ENCODE measurements around the gene RREB1.

The RREB1 gene

DNA sequence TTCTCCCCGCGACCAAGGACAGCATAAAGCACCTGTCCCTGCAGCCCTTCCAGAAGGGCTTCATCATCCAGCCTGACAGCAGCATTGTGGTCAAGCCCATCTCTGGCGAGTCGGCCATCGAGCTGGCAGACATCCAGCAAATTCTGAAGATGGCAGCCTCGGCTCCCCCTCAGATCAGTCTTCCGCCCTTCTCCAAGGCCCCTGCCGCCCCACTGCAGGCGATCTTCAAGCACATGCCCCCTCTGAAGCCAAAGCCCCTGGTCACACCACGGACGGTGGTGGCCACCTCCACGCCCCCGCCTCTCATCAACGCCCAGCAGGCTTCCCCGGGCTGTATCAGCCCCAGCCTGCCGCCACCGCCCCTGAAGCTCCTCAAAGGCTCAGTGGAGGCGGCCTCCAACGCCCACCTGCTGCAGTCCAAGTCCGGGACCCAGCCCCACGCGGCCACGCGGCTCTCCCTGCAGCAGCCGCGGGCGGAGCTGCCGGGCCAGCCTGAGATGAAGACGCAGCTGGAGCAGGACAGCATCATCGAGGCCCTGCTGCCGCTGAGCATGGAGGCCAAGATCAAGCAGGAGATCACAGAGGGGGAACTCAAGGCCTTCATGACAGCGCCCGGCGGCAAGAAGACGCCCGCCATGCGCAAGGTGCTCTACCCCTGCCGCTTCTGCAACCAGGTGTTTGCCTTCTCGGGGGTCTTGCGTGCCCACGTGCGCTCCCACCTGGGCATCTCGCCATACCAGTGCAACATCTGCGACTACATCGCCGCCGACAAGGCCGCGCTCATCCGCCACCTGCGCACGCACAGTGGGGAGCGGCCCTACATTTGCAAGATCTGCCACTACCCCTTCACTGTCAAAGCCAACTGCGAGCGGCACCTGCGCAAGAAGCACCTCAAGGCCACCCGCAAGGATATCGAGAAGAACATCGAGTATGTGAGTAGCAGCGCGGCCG, 121.9 kb downstream of the RREB1 start:
- DNase-seq, result no peak

DNA sequence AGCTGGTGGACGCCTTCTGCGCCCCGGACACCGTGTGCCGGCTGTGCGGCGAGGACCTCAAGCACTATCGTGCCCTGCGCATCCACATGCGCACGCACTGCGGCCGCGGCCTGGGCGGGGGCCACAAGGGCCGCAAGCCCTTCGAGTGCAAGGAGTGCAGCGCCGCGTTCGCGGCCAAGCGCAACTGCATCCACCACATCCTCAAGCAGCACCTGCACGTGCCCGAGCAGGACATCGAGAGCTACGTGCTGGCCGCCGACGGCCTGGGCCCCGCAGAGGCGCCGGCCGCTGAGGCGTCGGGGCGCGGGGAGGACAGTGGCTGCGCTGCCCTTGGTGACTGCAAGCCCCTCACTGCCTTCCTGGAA, 122.5 kb downstream of the RREB1 start:
- no peak for DNase-seq

DNA sequence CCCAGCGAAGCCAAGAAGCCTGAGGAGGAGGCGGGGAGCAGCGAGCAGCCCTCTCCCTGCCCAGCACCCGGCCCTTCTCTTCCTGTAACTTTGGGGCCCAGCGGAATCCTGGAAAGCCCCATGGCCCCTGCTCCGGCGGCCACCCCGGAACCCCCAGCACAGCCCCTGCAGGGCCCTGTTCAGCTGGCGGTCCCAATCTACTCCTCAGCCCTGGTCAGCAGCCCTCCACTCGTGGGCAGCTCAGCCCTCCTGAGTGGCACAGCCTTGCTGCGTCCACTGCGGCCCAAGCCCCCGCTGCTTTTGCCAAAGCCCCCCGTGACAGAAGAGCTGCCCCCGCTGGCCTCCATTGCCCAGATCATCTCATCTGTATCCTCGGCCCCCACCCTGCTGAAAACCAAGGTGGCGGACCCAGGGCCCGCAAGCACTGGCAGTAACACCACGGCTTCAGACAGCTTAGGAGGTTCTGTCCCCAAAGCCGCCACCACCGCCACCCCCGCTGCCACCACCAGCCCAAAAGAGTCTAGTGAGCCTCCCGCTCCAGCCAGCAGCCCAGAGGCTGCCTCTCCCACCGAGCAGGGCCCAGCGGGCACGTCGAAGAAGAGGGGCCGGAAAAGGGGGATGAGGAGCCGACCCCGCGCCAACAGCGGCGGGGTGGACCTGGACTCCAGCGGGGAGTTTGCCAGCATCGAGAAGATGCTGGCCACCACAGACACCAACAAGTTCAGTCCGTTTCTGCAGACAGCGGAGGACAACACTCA, 123.4 kb downstream of the RREB1 start:
- DNase-seq, result no peak

DNA sequence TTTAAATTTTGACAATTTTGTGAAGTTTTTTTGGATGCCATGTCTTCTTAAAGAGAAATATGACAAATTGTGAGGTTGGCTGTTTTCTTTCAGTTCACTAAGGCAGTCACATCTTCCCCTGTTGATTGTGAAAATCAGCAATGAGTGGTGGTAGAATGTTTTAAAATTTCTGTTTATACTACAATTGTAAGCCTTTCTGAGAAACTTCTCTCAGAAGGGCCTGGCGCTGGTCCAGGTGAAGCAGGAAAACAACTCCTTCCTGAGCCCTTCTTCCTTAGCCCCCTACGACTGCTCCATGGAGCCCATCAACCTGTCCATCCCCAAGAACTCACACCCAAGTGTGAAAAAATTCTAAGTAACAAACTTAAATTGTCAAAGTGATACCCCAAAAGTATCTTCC, 124.6 kb downstream of the RREB1 start:
- no peak for DNase-seq

DNA sequence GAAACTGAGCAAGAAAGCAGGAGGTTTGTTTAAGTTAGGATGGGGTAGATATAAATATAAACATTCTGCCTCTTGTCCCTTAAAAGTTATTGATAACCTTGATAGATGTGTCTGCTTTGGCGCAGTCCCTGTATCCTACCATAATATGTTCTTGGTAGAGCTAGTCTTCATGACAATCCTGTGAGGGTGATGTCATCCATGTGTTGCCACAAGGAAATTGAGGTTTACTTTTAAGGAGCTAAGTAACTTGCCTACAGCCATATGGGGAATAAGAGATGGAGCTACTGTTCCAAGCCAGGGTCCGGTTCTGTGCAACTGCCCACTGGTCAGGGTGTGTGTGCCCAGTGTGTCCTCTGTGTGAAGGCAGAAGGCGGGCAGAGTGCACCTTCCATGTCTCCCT, 126.8 kb downstream of the RREB1 start:
- no peak for DNase-seq

DNA sequence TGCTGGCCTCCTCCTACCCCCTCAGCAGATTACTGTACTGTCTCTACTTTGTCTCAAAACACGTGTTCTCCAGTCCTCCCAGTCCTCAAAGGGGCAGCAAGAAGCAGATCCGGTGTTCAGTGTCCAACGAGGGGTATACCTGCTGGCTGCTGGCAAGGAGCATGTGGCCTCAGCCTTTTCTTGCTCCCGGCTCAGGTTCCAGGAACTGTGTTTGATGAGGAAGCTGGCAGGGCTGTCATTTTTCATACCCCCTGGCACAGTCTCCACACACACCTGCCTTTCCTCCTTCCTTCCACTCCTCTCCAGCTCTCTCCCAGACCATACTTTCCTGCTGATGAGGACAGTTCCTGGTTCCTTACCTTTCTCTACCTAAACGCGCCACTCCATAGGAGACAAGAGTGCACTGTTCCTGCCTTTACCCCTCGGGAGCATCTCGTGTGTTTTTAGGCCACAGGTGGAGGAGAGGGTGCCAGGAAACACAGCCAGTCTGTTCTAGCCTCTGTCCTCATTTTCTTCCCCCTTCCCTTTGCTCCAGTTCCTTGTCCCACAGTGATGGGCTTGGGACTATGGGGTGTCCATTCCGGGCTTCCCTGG, 128.0 kb downstream of the RREB1 start:
- peak; percentile 8 for DNase-seq

DNA sequence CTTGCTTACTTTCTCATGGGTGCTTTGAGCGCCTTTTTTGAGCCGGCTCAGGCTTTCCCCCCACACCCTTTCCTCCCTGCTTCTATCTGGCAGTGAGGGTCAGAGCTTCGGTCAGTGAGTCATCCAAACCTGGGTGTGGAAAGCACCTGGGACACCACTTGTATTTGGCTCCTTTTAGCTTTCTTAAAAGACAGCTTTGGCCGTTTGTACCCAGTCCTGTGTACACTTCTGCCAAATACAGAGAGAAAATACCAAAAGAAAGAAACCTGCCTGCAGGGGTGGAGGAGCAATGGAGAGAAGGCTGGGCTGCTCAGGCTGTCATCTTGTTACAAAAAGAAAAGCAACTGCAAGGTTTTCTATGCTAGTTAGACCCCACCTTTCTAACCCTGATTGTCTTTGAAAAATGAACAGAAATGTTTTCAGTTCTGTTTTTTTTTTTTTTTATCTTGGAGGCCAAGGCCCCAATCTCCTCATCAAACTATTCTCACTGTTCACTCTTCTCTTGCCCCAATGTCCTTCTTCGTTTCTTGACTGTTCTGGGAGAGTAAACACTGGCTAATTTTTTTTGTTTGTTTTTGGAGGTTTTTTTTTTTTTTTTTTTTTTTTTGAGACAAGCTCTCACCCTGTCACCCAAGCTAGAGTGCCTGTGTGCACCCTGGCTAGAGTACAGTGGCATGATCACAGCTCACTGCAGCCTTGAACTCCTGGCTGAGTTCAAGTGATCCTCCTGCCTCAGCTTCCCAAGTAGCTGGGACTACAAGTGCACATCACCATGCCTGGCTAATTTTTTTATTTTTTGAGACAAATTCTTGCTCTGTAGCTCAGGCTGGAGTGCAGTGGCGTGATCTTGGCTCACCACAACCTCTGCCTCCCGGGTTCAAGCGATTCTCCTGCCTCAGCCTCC, 128.8 kb downstream of the RREB1 start:
- DNase-seq, result no peak

DNA sequence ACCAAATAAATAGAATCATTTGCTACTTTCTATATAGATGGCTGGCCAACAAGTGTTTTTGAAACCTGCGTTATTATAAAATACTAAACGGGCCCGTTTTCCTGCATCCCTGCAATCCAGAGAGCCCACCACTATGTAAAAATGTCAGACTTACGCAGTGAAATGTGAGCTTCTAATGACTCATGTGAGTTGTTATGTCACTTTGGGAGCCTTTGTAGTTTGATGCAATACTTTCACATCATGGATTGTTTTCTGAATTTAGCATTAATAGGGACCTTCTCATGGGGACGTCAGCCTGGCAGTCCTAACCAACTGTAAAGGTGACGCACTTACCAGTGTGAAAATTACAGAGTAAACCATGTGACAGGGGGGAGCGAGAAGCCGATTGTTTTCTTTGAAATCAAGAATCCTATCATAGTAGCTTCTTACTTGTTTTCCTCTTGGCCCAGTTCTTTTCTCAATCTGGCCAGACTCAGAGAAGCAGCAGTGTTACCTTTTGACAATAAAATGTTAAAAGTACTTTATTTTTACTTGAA, 130.0 kb downstream of the RREB1 start:
- DNase-seq, result no peak

DNA sequence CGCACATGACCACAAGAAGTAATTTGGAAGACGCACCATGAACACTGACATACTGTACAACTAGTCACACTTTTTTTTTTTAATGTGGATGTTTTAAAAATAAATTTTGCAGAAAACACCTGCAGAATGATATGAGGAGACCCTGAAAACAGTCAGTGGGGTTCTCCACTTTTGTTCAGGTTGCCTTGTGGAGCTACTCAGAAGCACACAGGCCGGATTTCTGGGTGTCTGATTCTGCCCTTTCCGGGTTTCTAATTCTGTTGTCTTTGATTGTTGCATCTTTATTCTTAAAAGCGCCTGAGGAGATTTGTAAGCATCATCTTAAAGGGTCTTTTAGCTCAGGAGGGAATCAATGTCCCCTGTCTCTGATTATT, 130.8 kb downstream of the RREB1 start:
- no peak for DNase-seq

DNA sequence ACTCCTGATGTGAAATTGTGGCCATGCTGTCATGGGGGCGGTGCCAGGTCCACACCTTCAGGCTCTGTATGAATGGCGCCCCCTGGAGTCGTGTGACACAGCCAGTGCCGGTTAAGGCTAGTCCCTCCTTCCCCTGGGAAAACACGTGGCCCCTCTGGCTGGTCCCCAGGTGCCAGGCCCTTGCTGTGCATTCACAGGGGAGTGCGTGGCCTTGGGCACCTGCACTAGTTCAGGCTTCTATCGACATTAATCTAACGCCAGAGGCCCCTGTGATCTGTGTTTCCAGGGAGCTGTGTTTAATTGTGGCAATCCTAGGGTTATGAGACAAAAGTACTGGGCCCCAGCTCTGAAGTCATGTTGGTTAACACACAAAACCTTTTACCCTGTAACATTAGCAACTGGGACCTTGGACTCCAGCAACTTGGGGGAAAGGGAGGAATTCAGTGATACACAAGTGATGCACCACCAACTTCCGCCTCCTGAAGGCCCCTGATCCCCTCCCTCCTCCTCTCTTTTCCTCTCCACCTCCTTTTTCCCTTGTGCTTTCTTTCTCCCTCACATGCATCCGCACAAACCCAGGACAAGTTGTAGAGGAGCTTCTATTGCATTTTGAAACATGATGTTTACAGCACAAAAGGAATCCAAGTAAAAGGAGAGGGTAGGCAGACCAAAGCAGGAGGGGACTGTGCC, 131.3 kb downstream of the RREB1 start:
- peak; percentile 58 for DNase-seq

DNA sequence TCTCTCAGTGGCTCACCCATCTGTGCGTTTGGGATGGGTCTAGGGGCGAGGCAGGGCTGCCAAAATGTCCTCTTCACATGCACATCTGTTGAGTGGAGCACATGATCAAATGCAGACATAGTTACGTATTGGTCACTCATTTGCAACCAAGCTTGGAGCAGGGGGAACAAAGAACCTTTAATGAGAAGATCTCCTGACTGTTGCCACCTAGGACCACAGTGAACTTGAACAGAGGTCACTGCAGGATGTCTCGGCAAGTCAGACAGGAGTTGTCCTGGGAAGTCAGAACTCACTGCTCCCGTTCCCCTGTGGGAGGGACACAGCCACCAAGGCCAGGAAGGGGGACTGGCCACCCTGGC, 131.8 kb downstream of the RREB1 start:
- no peak for DNase-seq

DNA sequence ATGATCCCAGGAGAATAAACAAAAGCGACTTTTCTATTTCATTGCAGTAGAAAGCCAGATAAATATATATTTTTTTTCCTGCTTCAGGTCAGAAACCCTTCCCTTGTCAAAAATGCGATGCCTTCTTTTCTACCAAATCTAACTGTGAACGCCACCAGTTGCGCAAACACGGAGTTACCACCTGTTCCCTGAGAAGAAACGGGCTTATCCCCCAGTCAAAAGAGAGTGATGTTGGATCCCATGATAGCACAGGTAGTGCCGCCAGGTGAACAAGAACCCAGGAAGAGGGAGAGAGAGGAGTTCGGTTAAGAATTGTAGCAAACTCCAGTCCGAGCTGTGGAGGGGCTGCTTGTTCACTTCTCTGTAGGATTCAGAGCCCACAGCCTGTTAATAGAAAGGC, 132.6 kb downstream of the RREB1 start:
- DNase-seq, result no peak

DNA sequence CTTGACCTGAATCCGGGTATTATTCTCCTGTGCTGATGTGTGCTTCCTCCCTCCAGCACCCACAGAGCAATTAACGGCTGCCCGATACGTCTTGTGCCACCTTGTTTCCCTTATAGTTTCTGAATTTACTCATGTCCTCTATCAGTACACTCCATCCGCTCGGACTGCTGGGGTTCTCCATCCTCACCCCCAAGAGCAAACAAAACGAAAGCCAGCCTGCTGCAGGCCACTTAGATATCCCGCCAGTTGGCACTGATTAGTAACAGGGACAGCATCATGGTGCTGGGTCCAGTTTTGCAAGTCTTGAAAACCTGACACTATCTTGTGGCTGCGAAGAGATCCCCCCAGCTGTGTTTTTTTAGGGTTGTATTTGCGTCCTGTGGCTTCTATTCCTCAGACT, 133.4 kb downstream of the RREB1 start:
- DNase-seq, result no peak

DNA sequence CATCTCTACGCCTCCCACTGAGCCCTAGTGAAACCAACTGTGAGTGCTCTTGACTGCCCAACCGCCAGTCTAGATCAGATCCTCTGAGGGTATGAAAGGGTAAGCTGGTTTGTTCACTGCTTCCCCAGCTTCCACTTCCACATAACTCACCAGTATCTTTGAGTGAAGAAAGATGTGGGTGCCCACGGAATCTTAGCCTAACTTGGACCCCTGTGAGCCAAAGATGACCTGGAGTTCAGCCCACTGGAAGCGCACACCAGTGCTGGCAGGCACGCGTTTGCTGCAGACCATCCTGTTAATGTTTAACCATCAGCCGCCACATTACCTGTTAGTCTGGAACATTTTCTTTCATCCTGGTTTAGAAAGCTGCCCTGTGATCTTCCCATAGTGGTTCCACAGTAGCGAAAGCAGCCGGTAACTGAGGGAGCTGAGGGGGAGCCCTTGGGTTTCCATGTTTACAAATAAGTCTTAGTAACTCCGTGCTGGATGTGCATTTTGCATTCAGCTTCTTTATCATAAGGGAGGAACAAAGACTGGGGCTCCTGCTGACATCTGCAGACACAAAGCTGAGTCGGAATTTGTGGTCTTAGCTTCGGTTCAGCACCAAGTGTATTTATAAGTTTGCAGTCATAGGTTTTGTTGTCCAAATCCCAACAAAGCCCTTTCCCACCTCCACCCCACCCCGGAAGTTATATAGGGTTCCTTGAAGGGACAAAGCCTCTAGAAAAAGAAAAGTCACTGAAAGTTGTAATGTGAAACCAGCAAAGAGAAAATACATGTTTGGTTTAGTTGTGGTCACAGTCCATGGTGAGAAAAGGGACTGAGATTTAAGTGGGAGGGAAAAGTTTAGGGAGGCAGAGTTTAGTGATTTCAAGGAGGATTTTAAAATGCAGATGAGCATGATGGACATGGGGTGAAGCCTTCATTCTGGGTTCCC, 134.2 kb downstream of the RREB1 start:
- no peak for DNase-seq

DNA sequence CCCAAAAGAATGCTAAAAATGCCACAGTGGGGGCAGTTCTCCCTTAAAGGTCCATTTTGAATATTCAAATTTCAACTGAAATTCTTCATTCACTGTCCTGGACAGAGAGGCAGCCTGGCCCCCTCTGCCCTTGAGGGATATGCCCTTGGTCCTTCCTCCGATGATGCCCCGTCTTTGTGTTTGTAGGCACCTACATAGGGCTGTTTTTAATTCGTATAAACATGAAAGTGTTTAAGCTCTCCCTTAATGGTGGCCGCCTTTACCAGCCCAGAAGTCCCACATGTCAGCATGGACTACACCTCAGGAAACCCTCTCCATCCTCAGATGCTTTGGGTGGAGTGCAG, 135.0 kb downstream of the RREB1 start:
- DNase-seq, result no peak

DNA sequence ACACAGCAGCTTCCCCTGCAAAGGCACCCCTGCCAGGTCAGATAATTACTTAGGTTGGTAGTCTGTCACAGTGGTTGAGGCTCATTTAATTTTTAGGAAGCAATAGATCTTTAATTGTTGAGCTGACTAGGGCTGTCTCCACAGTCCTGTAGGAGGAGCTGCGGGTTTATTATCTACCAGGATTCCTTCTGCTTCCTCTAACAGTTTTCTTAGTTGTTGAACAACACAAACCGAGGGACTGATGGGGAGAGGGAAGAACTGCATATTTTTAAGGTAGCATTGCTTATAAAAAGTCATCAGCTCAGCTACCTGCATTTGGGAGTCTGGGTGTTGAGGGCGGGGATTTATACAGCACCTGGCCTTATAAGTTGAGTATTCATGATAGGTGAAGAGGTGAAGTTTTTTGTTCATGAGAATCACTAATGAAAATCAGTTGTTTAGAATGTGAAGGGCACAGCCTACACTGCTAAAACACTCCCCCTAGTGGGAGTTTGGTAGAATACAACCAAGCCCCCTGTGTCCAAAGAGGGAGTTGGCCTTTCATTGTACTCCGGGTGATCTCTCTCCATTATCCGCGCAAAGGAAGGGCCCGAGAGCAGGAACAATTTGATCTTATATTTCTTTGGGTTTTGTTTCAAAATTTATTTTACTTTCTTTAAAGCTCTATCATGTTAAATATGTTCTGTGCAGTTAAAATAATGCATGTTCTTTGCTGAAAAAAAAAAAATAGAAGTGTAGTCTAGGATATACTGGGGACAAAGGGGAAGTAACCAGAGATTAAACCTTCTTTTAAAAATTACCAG, 135.6 kb downstream of the RREB1 start:
- peak; percentile 14 for DNase-seq

DNA sequence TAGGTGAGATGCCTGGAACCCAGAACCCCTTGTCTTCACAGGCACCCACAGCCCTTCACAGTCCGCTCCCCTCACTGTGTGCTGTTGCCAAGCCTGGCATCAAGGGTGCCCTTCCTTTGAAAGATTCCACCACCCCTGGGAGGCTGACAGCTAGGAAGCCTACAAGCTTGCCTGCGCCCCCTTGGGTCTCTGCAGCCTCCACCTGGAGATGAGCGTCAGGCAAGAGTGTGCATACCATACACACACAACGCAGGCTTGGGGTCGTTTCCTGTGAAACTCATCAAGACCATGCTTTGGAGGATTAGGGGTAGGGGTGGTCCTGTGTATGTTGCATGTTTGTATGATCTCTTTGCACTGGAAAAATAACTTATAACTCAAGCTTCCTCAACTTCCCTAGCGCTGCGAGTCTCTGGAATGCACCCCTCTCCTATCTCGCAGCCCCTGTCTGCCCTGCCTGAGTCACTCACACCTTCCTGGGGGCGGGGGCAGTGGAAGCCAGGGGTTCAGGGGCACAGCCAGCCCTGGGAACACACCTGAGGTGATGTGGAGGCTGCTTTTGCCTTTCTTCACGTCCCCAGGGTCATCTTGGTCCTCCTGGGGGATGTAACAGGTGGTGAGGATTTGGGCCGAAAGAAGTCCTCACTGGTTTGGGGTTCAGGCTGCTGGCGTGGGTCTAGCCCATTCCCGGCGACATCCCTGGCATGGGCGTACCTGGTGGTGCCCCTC, 138.1 kb downstream of the RREB1 start:
- DNase-seq, result no peak

DNA sequence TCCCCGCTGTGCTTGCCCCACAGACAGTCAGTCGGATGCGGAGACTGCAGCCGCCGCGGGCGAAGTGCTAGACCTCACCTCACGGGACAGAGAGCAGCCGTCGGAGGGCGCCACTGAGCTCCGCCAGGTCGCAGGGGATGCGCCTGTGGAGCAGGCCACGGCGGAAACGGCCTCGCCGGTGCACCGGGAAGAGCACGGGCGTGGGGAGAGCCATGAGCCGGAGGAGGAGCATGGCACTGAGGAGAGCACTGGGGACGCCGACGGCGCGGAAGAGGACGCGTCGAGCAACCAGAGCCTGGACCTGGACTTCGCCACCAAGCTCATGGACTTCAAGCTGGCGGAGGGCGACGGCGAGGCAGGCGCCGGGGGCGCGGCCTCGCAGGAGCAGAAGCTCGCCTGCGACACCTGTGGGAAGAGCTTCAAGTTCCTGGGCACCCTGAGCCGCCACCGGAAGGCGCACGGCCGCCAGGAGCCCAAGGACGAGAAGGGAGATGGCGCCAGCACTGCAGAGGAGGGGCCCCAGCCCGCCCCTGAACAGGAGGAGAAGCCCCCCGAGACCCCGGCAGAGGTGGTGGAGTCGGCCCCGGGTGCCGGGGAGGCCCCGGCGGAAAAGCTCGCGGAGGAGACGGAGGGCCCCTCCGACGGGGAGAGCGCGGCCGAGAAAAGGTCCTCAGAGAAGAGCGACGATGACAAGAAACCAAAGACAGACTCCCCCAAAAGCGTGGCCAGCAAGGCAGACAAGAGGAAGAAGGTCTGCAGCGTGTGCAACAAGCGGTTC, 138.8 kb downstream of the RREB1 start:
- DNase-seq, result no peak

DNA sequence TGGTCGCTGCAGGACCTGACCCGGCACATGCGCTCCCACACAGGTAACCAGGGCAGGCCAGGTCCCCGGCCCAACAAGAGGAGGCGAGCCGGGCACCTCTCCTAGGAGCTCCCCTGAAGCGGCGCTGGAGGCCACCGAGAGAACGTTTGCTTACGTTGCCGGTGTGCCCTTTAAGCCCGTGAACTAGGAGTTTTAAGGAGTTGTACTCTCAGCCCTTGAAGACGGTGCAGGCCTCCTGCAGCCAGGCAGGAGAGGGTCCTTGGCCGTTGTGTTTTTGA, 139.4 kb downstream of the RREB1 start:
- no peak for DNase-seq
